Erythroblast (primary cell): ENCODE results near the gene VPS37D.

Experiments used
- GATA1 ChIP-seq: IDR thresholded peaks from 2 replicates; pipeline ENCODE4 v1.6.1; 2011; ENCODE audit warnings: low read depth, mild to moderate bottlenecking, control low read depth, low read length, moderate library complexity
- POLR2A ChIP-seq: IDR thresholded peaks from 2 replicates; pipeline ENCODE4 v1.6.1; 2011; ENCODE audit warnings: mild to moderate bottlenecking, low read length

DNA sequence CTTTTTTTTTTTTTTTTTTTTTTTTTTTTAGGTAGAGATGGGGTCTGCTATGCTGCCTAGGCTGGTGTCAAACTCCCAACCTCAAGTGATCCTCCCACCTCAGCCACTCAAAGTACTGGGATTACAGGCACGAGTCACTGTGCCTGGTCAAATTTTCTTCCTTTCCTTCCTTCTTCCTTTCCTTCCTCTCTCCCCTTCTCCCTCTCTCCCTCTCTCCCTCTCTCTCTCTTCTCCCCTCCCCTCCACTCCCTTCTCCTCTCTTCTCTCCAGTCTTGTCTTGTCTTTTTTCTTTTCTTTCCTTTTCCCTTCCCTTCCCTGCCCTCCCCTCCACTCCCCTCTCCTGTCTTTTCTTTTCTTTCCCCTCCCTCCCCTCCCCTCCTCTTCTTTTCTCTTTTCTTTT lies 36.1 kb upstream of the VPS37D start:
- TF ChIP-seq POLR2A (no peak), GATA1 (no peak)
